RWPE1 (cell line): Measurements from ENCODE around the gene XRCC1.

Source experiments
- CTCF ChIA-PET: fragments of 350-600 bp; sonication (Branson Sonifier 250); formaldehyde crosslinking; extraction: SDS; loops from one replicate; lab custom pipeline; 2021; lab: Yijun Ruan, JAX
- POLR2A ChIA-PET: fragments of 400-600 bp; formaldehyde crosslinking; extraction: SDS; loops from one replicate; lab custom pipeline; 2020; ENCODE audit warnings: antibody characterized with exemption; ENCODE audit not compliant: low non-redundant PET; lab: Yijun Ruan, JAX
- DNase-seq: peaks from one replicate; pipeline ENCODE4 v3.0.0; 2012; ENCODE audit warnings: low spot score
- H3K27ac ChIP-seq: fragments of 450-650 bp; 2 replicates; pipeline ENCODE4 v1.5.1; 2017
- TF ChIP-seq, protein P1 (sequence below): fragments of 450-650 bp; conservative IDR thresholded peaks from 2 replicates; pipeline ENCODE4 v1.5.1; 2017; ENCODE audit warnings: low read depth, mild to moderate bottlenecking

XRCC1 gene

DNA sequence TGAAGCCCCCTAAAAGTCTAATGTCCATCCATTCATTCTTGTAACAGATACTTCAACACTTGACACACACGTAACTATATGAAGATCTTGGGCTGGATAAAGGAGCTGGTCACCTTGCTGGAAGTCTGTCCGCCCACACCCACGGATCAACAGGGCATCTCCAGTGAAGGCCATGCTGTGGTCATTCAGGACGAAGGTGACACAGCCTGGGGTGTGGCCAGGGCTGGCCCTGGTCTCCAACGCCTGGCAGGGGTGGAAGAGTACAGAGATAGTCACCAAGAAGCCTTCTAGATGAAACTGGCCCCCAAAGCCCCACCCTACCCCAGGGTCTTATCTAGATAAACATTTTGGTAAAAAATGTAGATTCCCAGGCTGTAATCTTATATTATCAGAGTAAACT, 64.0 kb downstream of the XRCC1 start:
- POLR2A ChIA-PET: no interaction called here
- H3K27ac ChIP-seq: no peak overlapping the region
- TF ChIP-seq, protein P1, sequence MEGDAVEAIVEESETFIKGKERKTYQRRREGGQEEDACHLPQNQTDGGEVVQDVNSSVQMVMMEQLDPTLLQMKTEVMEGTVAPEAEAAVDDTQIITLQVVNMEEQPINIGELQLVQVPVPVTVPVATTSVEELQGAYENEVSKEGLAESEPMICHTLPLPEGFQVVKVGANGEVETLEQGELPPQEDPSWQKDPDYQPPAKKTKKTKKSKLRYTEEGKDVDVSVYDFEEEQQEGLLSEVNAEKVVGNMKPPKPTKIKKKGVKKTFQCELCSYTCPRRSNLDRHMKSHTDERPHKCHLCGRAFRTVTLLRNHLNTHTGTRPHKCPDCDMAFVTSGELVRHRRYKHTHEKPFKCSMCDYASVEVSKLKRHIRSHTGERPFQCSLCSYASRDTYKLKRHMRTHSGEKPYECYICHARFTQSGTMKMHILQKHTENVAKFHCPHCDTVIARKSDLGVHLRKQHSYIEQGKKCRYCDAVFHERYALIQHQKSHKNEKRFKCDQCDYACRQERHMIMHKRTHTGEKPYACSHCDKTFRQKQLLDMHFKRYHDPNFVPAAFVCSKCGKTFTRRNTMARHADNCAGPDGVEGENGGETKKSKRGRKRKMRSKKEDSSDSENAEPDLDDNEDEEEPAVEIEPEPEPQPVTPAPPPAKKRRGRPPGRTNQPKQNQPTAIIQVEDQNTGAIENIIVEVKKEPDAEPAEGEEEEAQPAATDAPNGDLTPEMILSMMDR: no peak
- DNase-seq: no peak
- CTCF ChIA-PET: no interaction called here

DNA sequence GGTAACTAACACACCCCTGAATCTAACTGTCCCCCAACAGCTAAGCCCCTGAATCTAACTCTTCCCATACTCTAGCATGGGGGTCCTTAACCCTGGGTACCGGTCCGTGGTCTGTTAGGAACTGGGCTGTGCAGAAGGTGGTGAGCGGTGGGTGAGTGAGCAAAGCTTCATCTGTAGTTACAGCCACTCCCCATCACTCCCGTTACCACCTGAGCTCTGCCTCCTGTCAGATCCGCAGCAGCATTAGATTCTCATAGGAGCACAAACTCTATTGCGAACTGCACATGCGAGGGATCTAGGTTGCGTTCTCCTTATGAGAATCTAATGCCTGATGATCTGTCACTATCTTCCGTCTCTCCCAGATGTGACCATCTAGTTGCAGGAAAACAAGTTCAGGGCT, 64.6 kb downstream of the XRCC1 start:
- no peak overlapping the region for H3K27ac ChIP-seq
- ChIA-PET POLR2A (no interaction called here), CTCF (no interaction called here)
- TF ChIP-seq, protein P1: no peak
- no peak for DNase-seq

DNA sequence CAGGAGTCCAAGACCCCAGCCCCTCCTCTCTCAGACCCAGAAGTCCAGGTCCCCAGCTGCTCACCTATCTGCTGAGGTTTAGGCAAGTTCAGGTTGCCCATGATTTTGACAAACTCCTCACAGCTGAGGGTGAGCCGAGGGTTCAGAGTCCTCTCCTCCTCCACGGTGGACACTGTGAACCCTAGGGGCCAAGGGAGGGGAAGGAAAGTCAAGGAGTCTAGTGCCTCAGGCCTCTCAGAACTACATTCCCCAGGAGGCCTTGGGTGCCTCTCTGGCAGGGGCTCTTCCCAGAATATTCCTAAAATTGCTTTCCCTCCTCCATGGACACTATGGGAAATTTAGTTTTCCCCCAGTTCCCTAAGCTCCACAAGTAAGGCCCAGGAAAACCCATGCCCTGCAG, 67.4 kb downstream of the XRCC1 start:
- H3K27ac ChIP-seq: no peak overlapping the region
- TF ChIP-seq, protein P1: no peak
- DNase-seq: no peak
- ChIA-PET CTCF (interaction anchor here (1.0 to 1.3 kb wide), 2 partner anchors 12 to 61 kb away, joined by 3 to 7 read pairs; no protein-coding TSS in a partner anchor), POLR2A (no interaction called here)

DNA sequence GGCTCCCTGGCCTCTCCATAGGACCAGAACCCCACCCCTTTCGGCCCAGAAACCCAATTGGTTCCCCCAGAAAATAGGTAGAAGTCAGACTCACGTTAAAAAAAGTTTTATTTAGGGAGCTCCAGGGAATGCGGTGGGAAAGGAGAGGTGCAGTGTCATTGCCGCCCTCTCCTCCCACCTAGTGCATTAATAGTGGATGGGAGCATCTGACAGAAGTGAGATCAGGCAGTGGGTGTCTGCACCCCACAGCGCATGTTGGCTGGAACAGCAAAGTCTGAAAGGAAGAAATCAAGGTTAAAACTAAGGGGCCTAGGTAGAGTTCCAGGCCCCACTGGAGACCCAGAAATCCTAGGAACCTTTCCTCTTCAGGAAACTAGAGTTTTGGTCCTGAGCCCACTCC, 68.7 kb downstream of the XRCC1 start:
- H3K27ac ChIP-seq: peak overlapping the region; percentile 38
- no peak for DNase-seq
- POLR2A ChIA-PET: interaction anchor here (0.7 kb wide), 1 partner anchor 41 kb away, joined by 4 read pairs; no protein-coding TSS in a partner anchor
- TF ChIP-seq, protein P1: no peak
- CTCF ChIA-PET: no interaction called here

DNA sequence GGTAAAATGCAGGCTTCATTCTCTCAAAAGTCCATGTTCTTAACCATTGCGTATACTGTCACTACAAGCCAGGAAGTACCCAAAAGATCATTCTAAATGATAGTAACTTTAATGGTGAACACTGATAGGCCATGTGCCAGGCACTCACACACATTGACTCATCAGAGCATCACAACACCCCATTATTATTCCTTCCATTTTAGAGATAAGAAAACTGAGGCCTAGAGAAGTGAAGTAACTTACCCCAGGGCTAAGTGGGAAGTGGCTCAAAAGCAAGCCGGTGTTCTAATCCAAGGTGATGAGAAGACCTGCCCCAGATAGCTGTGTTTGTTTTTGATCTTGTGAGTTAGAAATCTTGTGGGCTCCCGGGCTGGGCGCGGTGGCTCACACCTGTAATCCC, 69.4 kb downstream of the XRCC1 start:
- ChIA-PET CTCF (no interaction called here), POLR2A (interaction anchor here (0.7 kb wide), 1 partner anchor 40 kb away, joined by 4 read pairs; no protein-coding TSS in a partner anchor)
- TF ChIP-seq, protein P1: no peak
- peak overlapping the region; percentile 87 for H3K27ac ChIP-seq
- no peak for DNase-seq

DNA sequence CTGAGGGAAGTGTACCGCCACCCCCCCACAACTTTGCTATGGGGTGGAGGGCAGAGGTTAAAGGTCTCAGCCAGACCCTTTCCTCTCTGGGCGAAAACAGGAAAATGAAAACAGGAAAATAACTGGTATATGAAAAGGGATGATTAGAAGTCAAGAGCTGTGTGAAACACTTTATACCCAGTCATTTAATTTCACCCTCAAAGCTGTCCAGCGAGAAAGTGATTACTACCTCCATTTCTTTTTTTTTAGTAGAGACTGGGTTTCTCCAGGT, 70.2 kb downstream of the XRCC1 start:
- ChIA-PET POLR2A (no interaction called here), CTCF (interaction anchor here (1.9 to 2.9 kb wide), 2 partner anchors 14 to 58 kb away, joined by 9 read pairs; no protein-coding TSS in a partner anchor)
- TF ChIP-seq, protein P1: no peak
- H3K27ac ChIP-seq: peak overlapping the region; percentile 87
- DNase-seq: no peak
